H9 (cell line): ENCODE data around the gene PTPN2. TPM values are rescaled to one million over a fixed set of nuclear protein-coding genes. Genes with fewer than 3 reads are reported as not detected.
"Not testable (repeated sequence)": the region's sequence is repeated elsewhere in the genome, so short reads cannot be mapped to it uniquely, and the experiment has no call there.

ENCODE experiments used
- DNase-seq: peaks from one replicate; pipeline ENCODE4 v3.0.0-alpha.2; 2017
- H2AFZ ChIP-seq: one replicate; pipeline ENCODE4 v1.6.1; 2013; ENCODE audit warnings: mild to moderate bottlenecking, low read length, control low read depth, moderate library complexity
- H2AK5ac ChIP-seq: 2 replicates; pipeline ENCODE4 v1.6.1; 2013; ENCODE audit warnings: low read length, control low read depth, mixed read lengths; ENCODE audit not compliant: insufficient read length
- H2BK120ac ChIP-seq: one replicate; pipeline ENCODE4 v1.6.1; 2013; ENCODE audit warnings: low read depth, mild to moderate bottlenecking, low read length, control low read depth, inconsistent platforms; ENCODE audit not compliant: poor library complexity, severe bottlenecking
- H2BK12ac ChIP-seq: 2 replicates; pipeline ENCODE4 v1.6.1; 2013; ENCODE audit warnings: low read length, control low read depth, mixed read lengths, low read depth; ENCODE audit not compliant: insufficient read length
- H2BK15ac ChIP-seq: 2 replicates; pipeline ENCODE4 v1.6.1; 2013; ENCODE audit warnings: low read depth, low read length, control low read depth
- H2BK20ac ChIP-seq: one replicate; pipeline ENCODE4 v1.6.1; 2013; ENCODE audit warnings: low read depth, mild to moderate bottlenecking, low read length, control low read depth, inconsistent platforms; ENCODE audit not compliant: poor library complexity, severe bottlenecking
- H2BK5ac ChIP-seq: 2 replicates; pipeline ENCODE4 v1.6.1; 2013; ENCODE audit warnings: low read length, control low read depth, mixed read lengths; ENCODE audit not compliant: insufficient read length
- H3K14ac ChIP-seq: 2 replicates; pipeline ENCODE4 v1.6.1; 2013; ENCODE audit warnings: low read length, control low read depth; ENCODE audit not compliant: insufficient read depth
- H3K18ac ChIP-seq: 2 replicates; pipeline ENCODE4 v1.6.1; 2013; ENCODE audit warnings: low read depth, mild to moderate bottlenecking, mixed read lengths, low read length, control low read depth; ENCODE audit not compliant: insufficient read length
- H3K23ac ChIP-seq: 2 replicates; pipeline ENCODE4 v1.6.1; 2013; ENCODE audit warnings: low read length, control low read depth, mixed read lengths, low read depth; ENCODE audit not compliant: insufficient read length
- H3K23me2 ChIP-seq: 2 replicates; pipeline ENCODE4 v1.6.1; 2013; ENCODE audit warnings: low read depth, mild to moderate bottlenecking, mixed read lengths, low read length, control low read depth; ENCODE audit not compliant: insufficient read length, poor library complexity, severe bottlenecking
- H3K27ac ChIP-seq: 2 replicates; pipeline ENCODE4 v1.5.1; 2013; ENCODE audit warnings: low read length, control low read depth, mixed read lengths, low read depth; ENCODE audit not compliant: insufficient read length
- H3K27me3 ChIP-seq: 2 replicates; pipeline ENCODE4 v1.6.1; 2013; ENCODE audit warnings: low read length, control low read depth, inconsistent platforms; ENCODE audit not compliant: insufficient read depth
- H3K4ac ChIP-seq: 2 replicates; pipeline ENCODE4 v1.6.1; 2013; ENCODE audit warnings: low read depth, mild to moderate bottlenecking, control low read depth, inconsistent platforms, low read length, moderate library complexity
- H3K4me1 ChIP-seq: 2 replicates; pipeline ENCODE4 v1.6.1; 2013; ENCODE audit warnings: low read length, control low read depth, inconsistent platforms; ENCODE audit not compliant: insufficient read depth
- H3K4me2 ChIP-seq: 2 replicates; pipeline ENCODE4 v1.6.1; 2013; ENCODE audit warnings: low read length, control low read depth, mixed read lengths; ENCODE audit not compliant: insufficient read length, insufficient read depth
- H3K56ac ChIP-seq: 2 replicates; pipeline ENCODE4 v1.6.1; 2013; ENCODE audit warnings: low read depth, mild to moderate bottlenecking, mixed read lengths, low read length, control low read depth; ENCODE audit not compliant: insufficient read length
- H3K79me1 ChIP-seq: 2 replicates; pipeline ENCODE4 v1.6.1; 2013; ENCODE audit warnings: low read depth, mild to moderate bottlenecking, moderate library complexity, low read length, control low read depth, inconsistent platforms; ENCODE audit not compliant: insufficient read depth, poor library complexity, severe bottlenecking
- H3K79me2 ChIP-seq: 2 replicates; pipeline ENCODE4 v1.6.1; 2013; ENCODE audit warnings: low read length, control low read depth, inconsistent platforms; ENCODE audit not compliant: insufficient read depth
- H3K9ac ChIP-seq: 2 replicates; pipeline ENCODE4 v1.6.1; 2013; ENCODE audit warnings: low read length, control low read depth, mixed read lengths; ENCODE audit not compliant: insufficient read length; ENCODE audit errors: extremely low read depth
- H3K9me3 ChIP-seq: one replicate; pipeline ENCODE4 v1.6.1; 2013; ENCODE audit warnings: low read depth, low read length, inconsistent platforms; ENCODE audit not compliant: control insufficient read depth
- H3T11ph ChIP-seq: one replicate; pipeline ENCODE4 v1.6.1; 2013; ENCODE audit warnings: mild to moderate bottlenecking, low read length, control low read depth, inconsistent platforms
- H4K20me1 ChIP-seq: one replicate; pipeline ENCODE4 v1.6.1; 2013; ENCODE audit not compliant: control insufficient read depth, insufficient read length, insufficient read depth
- H4K5ac ChIP-seq: 2 replicates; pipeline ENCODE4 v1.6.1; 2013; ENCODE audit warnings: low read depth, mild to moderate bottlenecking, mixed read lengths, low read length, control low read depth; ENCODE audit not compliant: insufficient read length
- H4K8ac ChIP-seq: replicated peaks from 2 replicates; pipeline ENCODE4 v1.6.1; 2013; ENCODE audit warnings: low read length, control low read depth, mixed read lengths, low read depth; ENCODE audit not compliant: insufficient read length
- H4K91ac ChIP-seq: 2 replicates; pipeline ENCODE4 v1.6.1; 2013; ENCODE audit warnings: low read depth, mild to moderate bottlenecking, moderate library complexity, mixed read lengths, low read length, control low read depth; ENCODE audit not compliant: insufficient read length
- H3K27ac Mint-ChIP-seq, 3 experiments: 2 replicates in 2 of 3; 3 replicates in 1 of 3; pipeline ENCODE4 v1.8.0; 2020 to 2021; ENCODE audit warnings: mixed read lengths in 3 of 3, mild to moderate bottlenecking in 1 of 3, moderate library complexity in 1 of 3
- H3K27me3 Mint-ChIP-seq: 2 replicates; pipeline ENCODE4 v1.8.0; 2021; ENCODE audit warnings: low read depth, mild to moderate bottlenecking, moderate library complexity, mixed read lengths
- H3K36me3 Mint-ChIP-seq, 3 experiments: 2 replicates in 2 of 3; 3 replicates in 1 of 3; pipeline ENCODE4 v1.8.0; 2020 to 2021; ENCODE audit warnings: low read depth in 3 of 3, mixed read lengths in 3 of 3; ENCODE audit not compliant: insufficient read depth in 1 of 3
- H3K4me1 Mint-ChIP-seq, 2 experiments: 2 replicates each; pipeline ENCODE4 v1.8.0; 2020; ENCODE audit warnings: mixed read lengths in 2 of 2
- H3K4me3 Mint-ChIP-seq, 2 experiments: 2 replicates in 1 of 2; 3 replicates in 1 of 2; pipeline ENCODE4 v1.8.0; 2020 to 2021; ENCODE audit warnings: mild to moderate bottlenecking in 2 of 2, mixed read lengths in 2 of 2, moderate library complexity in 1 of 2
- H3K9me3 Mint-ChIP-seq, 2 experiments: 2 replicates in 1 of 2; 3 replicates in 1 of 2; pipeline ENCODE4 v1.8.0; 2020; ENCODE audit warnings: mild to moderate bottlenecking in 2 of 2, mixed read lengths in 2 of 2, moderate library complexity in 1 of 2
- WGBS: extraction: QIAGEN DNeasy Blood & Tissue Kit; methylation state at CpG from one replicate; pipeline ENCODE4 v1.1.7; 2013; ENCODE audit warnings: missing lambda C conversion rate, low lambda C conversion rate, mixed read lengths; ENCODE audit not compliant: insufficient read length; ENCODE audit errors: extremely low coverage; 5-methylcytosine and 5-hydroxymethylcytosine counted together
- total RNA-seq: library from RNA; stranded (reverse); gene quantifications from 2 replicates; pipeline ENCODE4 v1.2.1, GENCODE V29; 2021
- TF ChIP-seq, protein P1 (sequence below): fragments of 200-600 bp; sonication (generic); conservative IDR thresholded peaks from 3 replicates; pipeline ENCODE4 v1.8.0; 2021; ENCODE audit warnings: antibody characterized with exemption, mild to moderate bottlenecking

The PTPN2 gene
- total RNA-seq, 1 experiment from 2014 or later, result 48.7 TPM

DNA sequence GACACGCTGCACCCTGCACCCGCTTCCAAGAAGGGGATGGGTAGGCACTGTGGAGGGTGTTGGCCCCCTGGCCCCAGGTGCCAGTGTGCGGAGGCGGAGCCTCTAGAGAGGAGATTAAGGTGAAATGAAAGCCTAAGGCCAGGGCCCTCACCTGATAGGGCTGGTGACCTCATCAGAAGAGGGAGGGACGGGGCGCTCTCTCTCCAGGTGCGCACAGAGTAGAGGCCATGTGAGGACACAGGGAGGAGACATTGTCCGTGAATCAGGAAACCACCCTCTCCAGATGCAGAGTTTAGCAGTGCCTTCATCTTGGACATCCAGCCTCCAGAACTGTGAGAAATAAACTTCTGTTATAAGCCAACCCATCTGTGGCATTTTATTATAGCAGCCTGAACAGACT, 118.9 kb downstream of the PTPN2 start:
- no peaks in the 10 kb centered on the region for H3K27me3 Mint-ChIP-seq
- no peak overlapping the region for H2AFZ ChIP-seq
- no peaks in the 10 kb centered on the region for H3K23me2 ChIP-seq

DNA sequence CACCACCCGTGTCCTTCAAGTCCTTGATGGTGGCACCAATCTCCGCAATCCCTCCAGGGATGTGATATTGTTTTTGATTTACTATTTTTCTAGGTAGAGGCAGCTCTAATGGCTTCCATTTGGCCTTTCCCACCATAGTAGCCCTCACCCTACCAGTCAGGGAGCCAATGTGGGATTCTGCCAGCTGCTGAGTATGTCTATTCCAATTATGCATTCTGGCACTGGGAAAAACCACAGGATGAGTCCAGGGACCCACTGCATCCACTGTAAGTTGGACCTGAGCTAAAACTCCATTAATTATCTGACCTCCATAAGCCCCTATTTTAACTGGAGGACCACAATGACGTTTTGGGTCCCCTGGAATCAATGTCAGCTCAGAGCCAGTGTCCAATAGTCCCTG, 125.5 kb downstream of the PTPN2 start:
- H3K79me1 ChIP-seq, H3K79me2 ChIP-seq, H3K4me2 ChIP-seq, H4K5ac ChIP-seq, H3K9ac ChIP-seq, H2BK12ac ChIP-seq, H3K23ac ChIP-seq, H4K8ac ChIP-seq, H3K27ac Mint-ChIP-seq, H2BK120ac ChIP-seq, H2AFZ ChIP-seq, H3K36me3 Mint-ChIP-seq, H3K27me3 ChIP-seq, H3K9me3 Mint-ChIP-seq, H2AK5ac ChIP-seq, DNase-seq, H4K91ac ChIP-seq, H2BK15ac ChIP-seq, H3T11ph ChIP-seq, H3K4me1 ChIP-seq, H2BK20ac ChIP-seq, H3K9me3 ChIP-seq, H4K20me1 ChIP-seq, H3K27me3 Mint-ChIP-seq, H3K14ac ChIP-seq, H3K23me2 ChIP-seq, H2BK5ac ChIP-seq, H3K18ac ChIP-seq, H3K56ac ChIP-seq, H3K4me3 Mint-ChIP-seq, H3K4ac ChIP-seq, H3K27ac ChIP-seq, H3K4me1 Mint-ChIP-seq: not testable (repeated sequence)
- no CpG with 5 or more reads among the region's 3 CpGs for WGBS

More for the DNA sequence above, 118.9 kb downstream of the PTPN2 start:
- Histone ChIP-seq H4K8ac (no peak overlapping the region), H2BK15ac (no peak overlapping the region), H3K14ac (no peak overlapping the region), H3K79me1 (no peaks in the 10 kb centered on the region), H3K4me2 (no peak overlapping the region), H3K18ac (no peak overlapping the region), H2AK5ac (no peak overlapping the region), H4K91ac (no peak overlapping the region), H3K9me3 (no peaks in the 10 kb centered on the region), H2BK20ac (no peak overlapping the region), H3K9ac (no peak overlapping the region), H3K4me1 (no peaks in the 10 kb centered on the region), H4K5ac (no peak overlapping the region), H2BK12ac (no peak overlapping the region), H2BK120ac (no peak overlapping the region), H4K20me1 (no peaks in the 10 kb centered on the region), H3K23ac (no peak overlapping the region), H3K27me3 (no peaks in the 10 kb centered on the region), H2BK5ac (no peak overlapping the region), H3K56ac (no peak overlapping the region), H3K4ac (no peak overlapping the region), H3K79me2 (no peaks in the 10 kb centered on the region), H3T11ph (no peak overlapping the region), H3K27ac (no peak overlapping the region)
- Mint-ChIP-seq H3K27ac (no peak overlapping the region), H3K4me3 (no peak overlapping the region), H3K36me3 (no peaks in the 10 kb centered on the region; a peak in 1 of 7 replicates), H3K4me1 (peaks cover 4 to 11% of the 10 kb centered on the region in 2 experiments), H3K9me3 (no peaks in the 10 kb centered on the region)
- TF ChIP-seq, protein P1, sequence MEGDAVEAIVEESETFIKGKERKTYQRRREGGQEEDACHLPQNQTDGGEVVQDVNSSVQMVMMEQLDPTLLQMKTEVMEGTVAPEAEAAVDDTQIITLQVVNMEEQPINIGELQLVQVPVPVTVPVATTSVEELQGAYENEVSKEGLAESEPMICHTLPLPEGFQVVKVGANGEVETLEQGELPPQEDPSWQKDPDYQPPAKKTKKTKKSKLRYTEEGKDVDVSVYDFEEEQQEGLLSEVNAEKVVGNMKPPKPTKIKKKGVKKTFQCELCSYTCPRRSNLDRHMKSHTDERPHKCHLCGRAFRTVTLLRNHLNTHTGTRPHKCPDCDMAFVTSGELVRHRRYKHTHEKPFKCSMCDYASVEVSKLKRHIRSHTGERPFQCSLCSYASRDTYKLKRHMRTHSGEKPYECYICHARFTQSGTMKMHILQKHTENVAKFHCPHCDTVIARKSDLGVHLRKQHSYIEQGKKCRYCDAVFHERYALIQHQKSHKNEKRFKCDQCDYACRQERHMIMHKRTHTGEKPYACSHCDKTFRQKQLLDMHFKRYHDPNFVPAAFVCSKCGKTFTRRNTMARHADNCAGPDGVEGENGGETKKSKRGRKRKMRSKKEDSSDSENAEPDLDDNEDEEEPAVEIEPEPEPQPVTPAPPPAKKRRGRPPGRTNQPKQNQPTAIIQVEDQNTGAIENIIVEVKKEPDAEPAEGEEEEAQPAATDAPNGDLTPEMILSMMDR, result no peak
- peak; percentile 57 for DNase-seq
- WGBS, result no CpG with 5 or more reads among the region's 8 CpGs
